LNCAP (cell line): ENCODE measurements around the gene ST3GAL5.

ENCODE experiments used
- CTCF ChIP-seq: fragments of 450-650 bp; IDR thresholded peaks from 2 replicates; pipeline ENCODE4 v1.5.1; 2017; ENCODE audit warnings: mild to moderate bottlenecking

Gene ST3GAL5

GRCh38 chr2:85921659-85922058 lies 32.9 kb upstream of the ST3GAL5 start:
- TF ChIP-seq CTCF = no peak

- no peak for TF ChIP-seq CTCF
These were observed 32.2 kb upstream of the ST3GAL5 start for GRCh38 chr2:85920810-85921545.

GRCh38 chr2:85917887-85918795 lies 29.4 kb upstream of the ST3GAL5 start:
- TF ChIP-seq CTCF = no peak

- no peak for TF ChIP-seq CTCF
These were observed 27.0 kb upstream of the ST3GAL5 start for GRCh38 chr2:85915606-85916303.

- no peak for TF ChIP-seq CTCF
These were observed 26.1 kb upstream of the ST3GAL5 start for GRCh38 chr2:85914922-85915321.

GRCh38 chr2:85913884-85914881 lies 25.4 kb upstream of the ST3GAL5 start:
- TF ChIP-seq CTCF = no peak
